Right renal pelvis (tissue), 4 donors: ENCODE measurements around the gene PATL1. TPM values are rescaled to one million over a fixed set of nuclear protein-coding genes. Genes with fewer than 3 reads are reported as not detected.
A peak's percentile ranks its signal among the peaks of the same experiment; 100 is the strongest.

ENCODE experiments used
- DNase-seq, 4 donors: peaks; one replicate each; pipeline ENCODE4 v3.0.0-alpha.2; 2013; ENCODE audit warnings: low read depth in 4 of 4, low spot score in 3 of 4, missing footprints in 1 of 4
- polyA plus RNA-seq, 4 donors: library from polyadenylated mRNA; unstranded; fragments of 120-200 nt; gene quantifications; one replicate each; pipeline ENCODE4 v1.2.1, GENCODE V29; 2013; ENCODE audit not compliant: insufficient read length in 4 of 4

The PATL1 gene
- polyA plus RNA-seq, 4 donors: 37.8 to 50.2 (median 43.8) TPM

- peak; percentile 99 to 100 (median 100) for DNase-seq
These were observed 53.0 kb downstream of the PATL1 start, which contains the start of gene OSBP for GRCh38 chr11:59615637-59616395. OSBP (minus strand) TSS chr11:59615774; CDS start chr11:59615664, 110 bp downstream.

GRCh38 chr11:59615120-59615636 is 53.7 kb downstream of the PATL1 start:
- DNase-seq: peak in 2 of 4 donors; percentile 8 to 13

DNA sequence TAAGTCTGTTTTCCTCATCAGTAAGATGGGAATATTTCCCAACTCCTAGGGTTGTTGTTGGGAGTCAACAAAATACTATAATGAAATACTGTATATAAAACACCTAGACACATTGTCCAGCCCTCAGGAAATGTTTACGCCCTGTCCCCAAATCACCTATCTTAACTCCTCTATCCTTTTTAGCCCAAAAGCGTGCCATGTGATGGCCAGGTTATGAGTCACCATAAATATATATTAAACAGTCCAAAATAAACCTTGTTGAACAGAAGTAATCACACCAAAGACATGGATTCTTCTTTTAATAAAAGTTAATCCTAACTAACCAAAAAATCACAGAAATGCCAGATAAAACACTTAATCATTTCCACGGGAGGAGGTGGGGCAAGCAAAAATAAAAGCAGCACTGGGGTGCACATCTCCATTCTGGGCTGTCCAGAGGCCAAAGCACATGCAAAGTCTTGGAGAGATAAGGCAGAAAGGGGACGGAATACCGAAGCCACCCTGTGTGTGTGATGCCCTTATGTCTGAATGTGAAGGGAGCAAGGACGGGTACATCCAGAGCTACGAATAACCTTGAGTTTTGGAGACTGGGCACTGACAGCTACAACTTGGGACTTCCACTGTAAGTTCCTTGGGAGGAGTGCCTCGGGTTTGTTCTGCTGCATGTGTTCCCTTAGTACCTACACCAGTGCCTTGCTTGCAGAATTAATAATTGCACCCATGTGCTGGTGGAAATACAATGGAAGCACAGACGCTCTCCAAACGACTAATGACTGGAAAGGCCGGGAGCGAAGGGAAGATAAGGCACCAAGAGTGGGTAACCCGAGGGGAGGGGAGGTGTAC is 54.3 kb downstream of the PATL1 start:
- DNase-seq: no peak

DNA sequence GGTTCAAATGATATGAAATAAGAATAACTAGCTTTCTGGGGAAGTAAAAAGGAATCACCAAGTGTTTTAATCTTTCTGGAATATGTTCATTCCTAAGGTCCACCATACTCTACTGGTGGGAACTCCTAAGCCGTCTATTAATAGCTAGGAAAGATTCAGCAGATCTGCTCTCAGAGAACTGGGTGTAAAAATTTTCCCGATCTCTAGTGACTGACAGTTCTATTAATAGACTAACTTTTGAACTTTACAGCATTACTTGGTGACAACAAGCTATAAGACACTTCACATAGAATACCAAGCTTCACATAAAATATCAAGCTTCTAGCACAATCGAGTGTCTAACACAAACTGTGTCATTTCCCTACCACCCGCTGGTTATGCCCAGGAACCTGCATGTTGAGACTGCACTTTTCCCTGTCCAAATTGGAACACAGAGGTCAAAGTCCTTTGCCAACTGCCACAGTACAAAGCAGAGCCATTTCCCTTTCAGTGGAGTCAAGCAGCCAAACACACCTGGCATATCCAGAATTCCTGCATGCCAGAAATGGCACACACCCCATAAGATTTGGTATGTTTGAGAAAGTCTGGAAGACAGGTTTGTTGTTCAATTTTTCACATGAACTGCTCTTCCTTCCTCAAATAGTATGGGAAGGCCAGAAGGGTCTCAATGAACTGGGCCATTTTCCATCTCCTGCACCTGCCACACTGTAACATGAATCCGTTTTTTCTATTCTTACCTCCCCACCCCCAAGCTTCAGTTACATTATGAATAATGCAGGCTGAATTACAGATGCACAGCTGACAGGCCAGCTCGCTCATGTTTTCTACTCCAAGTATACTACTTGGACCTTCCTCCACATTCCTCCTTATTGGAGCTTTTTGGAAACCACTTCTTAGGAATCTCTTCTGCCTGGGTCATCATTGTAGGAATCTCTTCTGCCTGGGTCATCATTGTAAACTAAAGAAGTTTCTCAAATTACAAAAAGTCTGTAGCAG is 57.0 kb downstream of the PATL1 start:
- DNase-seq: no peak

DNA sequence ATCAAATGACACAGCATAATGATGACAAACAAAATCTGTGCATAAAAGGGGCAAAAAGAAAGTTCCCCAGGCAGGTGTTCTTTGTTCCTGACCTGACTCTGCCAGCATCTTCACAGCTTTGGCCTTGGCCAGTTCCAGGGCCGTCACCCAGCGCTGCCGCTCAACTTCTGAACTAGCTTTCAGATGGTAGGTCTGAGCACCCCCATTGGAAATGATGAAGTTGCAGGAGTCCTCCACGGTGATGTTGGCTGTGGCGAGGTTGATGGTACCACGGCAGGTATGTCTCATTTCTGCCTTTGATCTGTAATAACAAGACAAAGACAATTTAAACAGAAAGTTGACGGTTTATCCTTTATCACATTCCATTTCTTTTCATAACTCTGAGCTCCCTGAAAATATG is 58.5 kb downstream of the PATL1 start:
- no peak for DNase-seq

DNA sequence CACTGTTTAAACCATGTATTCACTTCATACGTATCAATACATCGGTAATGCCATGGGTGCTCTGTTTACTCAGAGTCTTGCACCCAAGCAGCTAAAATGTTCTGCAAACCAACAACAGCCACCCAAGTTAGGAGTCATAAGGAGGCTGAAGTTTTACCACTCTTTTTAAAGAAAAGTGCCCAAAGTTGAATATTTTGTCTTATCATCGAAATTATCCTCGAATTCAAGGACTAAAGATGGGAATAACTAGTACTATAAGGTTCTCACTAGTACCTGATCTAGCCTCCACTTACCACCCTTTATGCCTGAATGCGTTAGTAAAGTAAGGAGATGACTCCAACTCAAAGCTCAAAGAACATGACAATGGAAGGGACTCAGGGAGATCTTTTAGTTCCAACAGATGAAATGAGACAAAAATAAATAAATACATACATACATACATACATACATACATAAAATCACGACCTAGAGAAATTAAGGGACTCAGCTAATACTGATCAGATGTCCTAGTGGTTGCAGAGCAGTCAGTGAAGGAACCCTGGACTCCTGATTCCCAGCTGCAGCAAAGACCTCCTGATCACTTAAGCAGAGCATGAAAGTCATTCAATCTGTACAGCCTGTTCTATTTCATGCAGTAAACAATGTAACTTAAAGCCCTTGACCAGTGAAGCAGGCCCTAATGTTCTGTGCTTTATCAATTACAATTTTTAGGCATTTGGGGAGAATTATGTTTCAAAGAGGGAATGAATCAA is 61.0 kb downstream of the PATL1 start:
- no peak for DNase-seq

DNA sequence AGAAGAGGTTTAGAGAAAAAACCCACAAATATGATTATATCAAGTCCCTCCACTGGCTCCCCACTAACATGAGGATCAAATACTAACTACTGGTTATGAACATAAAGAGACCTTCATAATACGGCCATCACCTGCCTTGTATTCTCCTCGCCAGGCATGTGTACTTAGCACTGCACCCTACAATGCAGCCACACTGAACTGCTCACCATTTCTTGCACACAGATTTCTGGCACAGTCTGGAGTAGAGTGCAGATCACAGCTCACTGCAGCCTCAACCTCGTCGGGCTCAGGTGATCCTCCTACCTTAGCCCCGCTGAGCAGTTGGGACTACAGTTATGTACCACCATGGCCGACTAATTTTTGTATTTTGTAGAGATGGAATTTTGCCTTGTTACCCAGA is 66.4 kb downstream of the PATL1 start:
- DNase-seq: no peak

GRCh38 chr11:59601788-59602187 is 67.0 kb downstream of the PATL1 start:
- no peak for DNase-seq

- DNase-seq: no peak
These were observed 68.2 kb downstream of the PATL1 start for GRCh38 chr11:59600636-59601035.

DNA sequence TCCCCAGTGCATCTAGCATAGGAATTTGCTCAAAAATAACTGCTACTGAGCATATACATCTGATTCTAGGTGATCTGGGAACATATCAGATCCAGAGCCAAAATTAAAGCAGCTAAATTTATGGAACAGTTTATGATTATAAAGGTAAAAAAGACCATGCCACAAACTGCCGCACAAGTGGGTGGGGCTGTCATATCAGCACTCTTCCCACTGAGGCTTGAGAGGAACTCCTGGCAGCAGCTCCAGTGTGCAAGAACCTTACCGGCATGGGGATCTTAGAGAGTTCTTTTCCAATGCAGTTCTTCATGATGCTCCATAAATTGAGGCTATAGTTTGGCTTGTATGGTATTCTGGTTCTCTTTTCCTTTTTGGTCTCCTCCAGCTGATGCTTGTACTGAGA is 68.6 kb downstream of the PATL1 start:
- no peak for DNase-seq

GRCh38 chr11:59598961-59599360 is 69.9 kb downstream of the PATL1 start:
- no peak for DNase-seq

Other genes starting within 250 kb of the PATL1 start
- under 1 TPM in 2 of 4 donors, not detected in 2; 0.01 to 0.03 TPM for gene OR5A2, start 242.6 kb downstream of the PATL1 start, polyA plus RNA-seq
- under 1 TPM in 1 of 4 donors, not detected in 3; 0.01 TPM for gene OR5A1, start 232.6 kb downstream of the PATL1 start, polyA plus RNA-seq
- gene OR4D6, start 212.1 kb downstream of the PATL1 start, polyA plus RNA-seq: not detected
- gene OR4D10, start 195.7 kb downstream of the PATL1 start, polyA plus RNA-seq: not detected
- gene OR4D11, start 165.5 kb downstream of the PATL1 start, polyA plus RNA-seq: not detected
- gene OR4D9, start 157.5 kb downstream of the PATL1 start, polyA plus RNA-seq: under 1 TPM; 0.04 to 0.05 (median 0.04) TPM
- 10 to 100 TPM; 49.1 to 62.2 (median 57.1) TPM for gene OSBP, start 53.3 kb downstream of the PATL1 start, polyA plus RNA-seq
- not detected for gene OR10V1, start 44.8 kb upstream of the PATL1 start, polyA plus RNA-seq
- 10 to 100 TPM; 43.1 to 55.5 (median 47.7) TPM for gene STX3, start 86.3 kb upstream of the PATL1 start, polyA plus RNA-seq
- gene MRPL16, start 141.7 kb upstream of the PATL1 start, polyA plus RNA-seq: 10 to 100 TPM; 62.0 to 64.3 (median 63.5) TPM
- under 1 TPM in 2 of 4 donors, not detected in 2; 0.08 to 0.16 TPM for gene CBLIF, start 176.5 kb upstream of the PATL1 start, polyA plus RNA-seq
- gene TCN1, start 197.4 kb upstream of the PATL1 start, polyA plus RNA-seq: under 1 TPM in 1 of 4 donors, not detected in 3; 0.50 TPM
- gene OOSP3, start 209.7 kb upstream of the PATL1 start, polyA plus RNA-seq: under 1 TPM in 2 of 4 donors, not detected in 2; 0.12 to 0.20 TPM